ENCODE results near the gene BCKDHA.

The BCKDHA gene

DNA sequence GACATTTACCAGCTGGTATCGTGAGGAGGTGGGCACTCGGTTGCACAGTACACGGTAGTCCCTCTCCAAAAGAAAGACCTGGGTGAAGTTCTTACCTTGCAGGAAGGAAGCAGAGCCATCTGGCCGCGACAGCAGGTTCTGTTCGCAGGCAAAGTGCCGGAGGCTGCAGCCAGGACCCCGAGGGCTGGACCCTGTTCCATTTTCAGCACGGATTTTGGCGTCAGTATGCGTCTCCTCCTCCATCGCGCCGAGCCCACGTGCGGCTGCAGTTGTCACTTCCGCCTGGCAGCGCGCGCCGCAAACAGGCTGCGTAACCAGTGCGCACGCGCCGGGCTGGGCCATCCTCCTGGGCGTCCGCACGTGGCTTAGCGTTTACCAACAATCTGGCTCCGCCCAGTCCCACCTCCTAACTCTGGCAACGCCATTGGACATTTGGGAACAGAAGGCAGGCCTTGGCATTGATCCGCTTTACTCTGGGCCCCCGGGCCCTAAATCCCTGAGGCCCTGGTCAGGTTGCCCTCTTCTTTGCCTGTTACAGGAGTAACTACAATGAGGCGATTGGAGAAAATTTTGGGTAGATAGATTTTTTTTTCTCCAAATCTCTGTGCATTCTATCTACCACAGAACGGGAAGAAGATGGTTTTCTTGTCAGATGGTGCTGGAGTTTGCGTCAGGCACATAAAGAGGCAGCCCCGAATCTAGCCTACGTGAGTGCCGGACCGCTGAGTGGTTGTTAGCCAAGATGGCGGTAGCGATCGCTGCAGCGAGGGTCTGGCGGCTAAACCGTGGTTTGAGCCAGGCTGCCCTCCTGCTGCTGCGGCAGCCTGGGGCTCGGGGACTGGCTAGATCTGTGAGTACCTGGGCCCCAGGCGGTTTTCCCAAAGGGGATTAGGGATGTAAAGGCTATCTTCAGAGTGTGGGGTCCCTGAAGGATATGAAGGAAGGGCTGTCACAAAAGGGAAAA lies at the start of gene BCKDHA, which contains the start of gene EXOSC5:
TSS of gene BCKDHA (plus strand) at position 733 of the 964 bp plus-strand sequence. CDS start at position 743, 10 bp downstream.
TSS of gene EXOSC5 (minus strand) at position 274 of the 964 bp plus-strand sequence. CDS start at position 243, 31 bp downstream.
- peak; percentile 74 for FAIRE-seq

DNA sequence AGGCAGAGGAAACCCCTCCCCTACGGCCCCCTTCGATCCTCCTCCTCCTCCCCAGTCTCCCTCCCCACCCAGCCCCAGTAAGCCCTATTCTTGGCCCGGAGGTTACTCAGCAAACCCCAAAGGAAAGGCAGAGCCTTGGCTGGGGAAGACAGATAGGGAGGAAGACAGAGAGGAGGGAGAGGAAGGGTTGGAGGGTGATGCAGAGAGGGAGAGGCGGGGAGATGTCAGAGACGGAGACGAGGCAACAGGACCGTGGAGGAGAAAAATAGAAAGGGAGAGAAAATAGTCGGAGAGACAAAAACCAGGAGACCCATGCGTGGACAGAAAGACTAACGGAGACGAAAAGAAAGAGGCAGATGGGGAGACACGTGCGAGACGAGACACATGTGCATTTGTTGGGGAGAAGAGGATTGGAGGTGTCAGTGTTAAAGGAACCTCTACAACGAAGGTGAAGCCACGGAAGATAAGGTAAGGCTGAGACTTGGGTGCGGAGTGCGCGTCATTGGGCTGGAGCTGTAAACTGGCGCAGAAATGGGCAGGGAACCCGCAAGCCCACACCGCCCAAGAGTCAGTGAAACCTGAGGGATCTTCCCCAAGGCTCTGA lies 46.8 kb upstream of the BCKDHA start:
- no peak for FAIRE-seq

DNA sequence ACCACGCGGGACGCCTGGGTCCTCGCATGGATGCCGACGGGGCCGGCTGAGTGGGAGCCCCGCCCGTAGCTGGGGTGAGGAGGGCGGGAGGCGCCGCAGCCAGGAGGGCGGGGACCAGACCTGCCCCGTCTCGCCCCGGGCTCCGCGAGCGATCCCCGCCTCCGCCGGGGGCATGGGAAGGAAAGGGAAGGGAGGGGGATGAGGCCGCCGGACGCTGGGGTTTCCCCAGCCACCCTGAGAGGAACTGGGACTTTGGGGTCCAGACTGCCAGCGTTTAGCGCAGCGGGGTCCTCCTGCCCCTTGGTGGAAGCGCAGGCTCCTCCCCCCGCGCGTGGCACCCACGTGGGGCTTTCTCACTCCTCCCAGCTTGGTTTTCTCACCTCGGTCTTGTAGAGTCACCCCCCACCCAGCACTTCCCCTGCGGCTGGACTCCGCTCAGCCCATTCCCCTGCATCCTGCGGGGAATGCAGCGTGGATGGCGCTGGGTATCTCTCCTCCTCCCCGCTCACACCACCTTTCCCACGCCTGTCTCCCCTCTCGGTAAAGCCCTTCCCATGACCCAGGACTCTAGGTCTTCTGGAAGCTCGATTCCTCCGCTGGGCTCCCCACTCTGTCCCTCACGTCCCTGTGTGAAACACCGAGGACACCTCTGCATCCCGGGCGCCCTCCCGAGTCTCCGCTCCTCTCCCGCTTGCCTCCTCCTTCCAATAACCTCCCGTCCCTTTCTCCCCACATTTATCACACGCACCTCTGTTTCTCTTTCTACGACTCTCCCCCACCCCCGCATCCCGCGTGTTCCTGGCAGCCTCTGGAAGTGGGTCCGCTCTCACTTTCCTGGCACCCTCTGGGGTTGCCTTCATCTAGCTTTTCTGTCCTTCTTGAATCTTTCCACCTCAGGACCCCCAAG lies 46.0 kb upstream of the BCKDHA start:
- FAIRE-seq: no peak

DNA sequence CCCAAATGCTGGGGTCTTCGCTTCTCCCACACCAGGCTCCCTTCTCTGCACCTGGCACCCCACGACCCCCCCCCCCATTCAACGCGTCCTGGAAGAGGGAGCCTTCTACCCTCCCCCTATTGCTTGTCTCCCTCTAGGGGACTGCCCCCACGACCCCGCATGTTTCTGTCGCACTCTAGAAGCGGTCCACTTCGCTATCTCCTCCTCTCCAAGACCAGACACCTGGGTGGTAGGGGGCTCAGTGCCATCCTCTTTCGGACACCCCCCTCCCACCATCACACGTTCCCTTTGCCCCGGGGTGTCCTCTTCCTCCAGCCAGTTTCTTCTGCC lies 45.4 kb upstream of the BCKDHA start:
- FAIRE-seq: no peak

DNA sequence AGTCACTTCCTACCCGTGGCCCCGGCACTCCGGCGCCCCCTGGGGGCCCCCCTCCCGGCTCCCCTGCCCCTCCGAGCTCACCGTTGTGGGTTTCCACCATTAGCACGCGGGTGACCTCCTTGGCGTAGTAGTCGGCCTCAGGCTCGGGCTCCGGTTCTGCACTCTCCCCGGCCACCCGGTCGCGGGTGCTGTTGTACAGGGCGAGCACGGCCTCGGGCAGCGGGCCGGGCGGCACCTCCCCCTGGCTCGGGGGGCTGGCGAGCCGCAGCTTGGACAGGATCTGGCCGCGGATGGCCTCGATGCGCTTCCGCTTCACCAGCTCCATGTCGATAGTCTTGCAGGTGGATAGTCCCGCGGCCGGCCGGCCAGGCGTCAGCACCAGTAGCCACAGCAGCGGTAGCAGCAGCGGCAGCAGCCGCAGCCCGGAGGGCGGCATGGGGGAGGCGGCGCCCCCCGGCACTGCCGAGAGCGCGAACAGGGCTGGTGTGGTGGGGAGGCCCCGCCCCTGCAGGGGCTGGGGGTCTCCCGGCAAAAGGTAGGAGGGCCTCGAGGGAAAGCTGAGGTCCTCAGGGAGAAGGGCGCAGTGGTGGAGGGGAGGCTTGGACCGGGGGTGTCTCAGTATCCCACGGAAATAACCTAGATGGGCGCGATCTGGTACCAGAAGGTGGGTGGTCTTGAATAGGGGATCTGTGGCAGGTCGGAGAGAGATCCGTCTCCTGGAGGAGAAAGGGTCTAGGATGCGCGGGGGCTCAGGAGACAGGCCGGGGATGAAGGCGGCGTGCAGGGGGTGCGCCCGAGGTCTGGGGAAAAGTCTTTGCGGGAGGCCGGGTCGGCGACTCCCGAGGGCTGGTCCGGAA lies 44.8 kb upstream of the BCKDHA start:
- no peak for FAIRE-seq

DNA sequence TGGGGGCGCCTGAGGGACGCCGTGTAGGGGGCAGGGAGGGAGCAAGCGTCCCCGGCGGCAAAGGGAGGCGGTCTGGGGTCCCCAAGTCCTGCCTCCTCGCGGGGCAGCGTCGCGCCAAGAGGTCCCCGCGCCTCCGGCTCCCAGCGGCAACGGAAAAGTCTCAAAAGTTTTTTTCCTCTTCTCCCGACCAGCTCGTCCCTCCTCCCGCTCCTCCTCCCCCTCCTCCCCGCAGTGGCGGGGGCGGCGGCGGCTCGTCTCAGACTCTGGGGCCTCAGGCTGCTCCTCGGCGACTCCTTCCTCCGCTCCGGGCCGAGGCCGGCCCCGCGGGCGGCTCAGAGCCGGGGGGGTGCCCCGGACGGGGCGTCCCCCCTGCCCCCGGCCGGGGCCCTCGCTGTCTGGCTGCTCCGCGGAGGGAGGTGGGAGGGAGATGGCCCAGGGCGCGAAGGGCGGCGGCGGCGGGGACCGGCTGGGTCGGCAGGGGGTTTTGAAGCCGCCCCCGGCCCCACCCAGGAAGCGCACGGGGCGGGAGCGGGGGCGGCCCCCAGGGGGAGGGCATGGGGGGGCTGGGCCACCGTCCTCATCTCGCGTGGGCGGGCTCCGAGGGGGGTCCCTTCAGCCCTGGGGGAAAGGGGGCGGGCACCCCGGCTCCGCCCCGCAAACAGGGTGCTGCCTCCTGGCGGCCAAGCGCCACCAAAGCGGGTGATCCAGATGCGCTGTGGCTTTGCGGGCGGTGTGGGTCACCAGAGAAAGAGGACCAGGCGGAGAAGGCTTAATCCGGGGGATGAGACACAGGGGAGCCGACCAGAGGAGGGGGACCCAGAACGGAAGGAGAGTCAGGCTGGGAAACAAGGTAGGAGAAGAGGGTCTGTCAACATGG lies 43.9 kb upstream of the BCKDHA start, which contains the start of gene TGFB1:
TSS of gene TGFB1 (minus strand) at position 457 of the 877 bp plus-strand sequence. CDS start 878 bp downstream, outside the sequence.
- no peak for FAIRE-seq

DNA sequence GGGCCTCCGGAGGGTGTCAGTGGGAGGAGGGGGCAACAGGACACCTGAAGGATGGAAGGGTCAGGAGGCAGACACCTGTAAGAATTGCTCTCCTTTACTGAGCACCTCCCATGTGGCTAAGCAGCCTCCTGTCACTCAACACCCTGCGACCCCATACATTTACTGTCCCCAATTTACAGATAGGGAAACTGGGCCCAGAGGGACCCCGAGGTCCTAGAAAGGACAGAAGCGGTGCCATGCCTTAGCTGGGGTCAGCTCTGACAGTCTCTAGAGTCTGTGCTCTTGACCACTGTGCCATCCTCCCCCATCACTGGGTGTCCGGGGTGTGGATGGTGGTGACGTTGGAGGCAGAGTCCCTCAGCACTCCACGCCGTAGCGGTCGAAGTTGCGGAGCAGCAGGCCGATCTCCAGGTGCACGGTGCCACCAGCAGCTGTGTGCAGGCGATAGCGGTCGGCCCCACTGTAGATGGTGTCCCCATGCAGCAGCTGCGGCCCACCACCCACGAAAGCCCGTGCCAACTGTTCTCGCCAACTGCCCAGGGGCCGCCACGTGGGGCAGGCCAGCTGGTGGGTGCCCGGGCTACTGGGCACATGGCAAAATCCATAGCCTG lies 43.2 kb upstream of the BCKDHA start:
- no peak for FAIRE-seq

DNA sequence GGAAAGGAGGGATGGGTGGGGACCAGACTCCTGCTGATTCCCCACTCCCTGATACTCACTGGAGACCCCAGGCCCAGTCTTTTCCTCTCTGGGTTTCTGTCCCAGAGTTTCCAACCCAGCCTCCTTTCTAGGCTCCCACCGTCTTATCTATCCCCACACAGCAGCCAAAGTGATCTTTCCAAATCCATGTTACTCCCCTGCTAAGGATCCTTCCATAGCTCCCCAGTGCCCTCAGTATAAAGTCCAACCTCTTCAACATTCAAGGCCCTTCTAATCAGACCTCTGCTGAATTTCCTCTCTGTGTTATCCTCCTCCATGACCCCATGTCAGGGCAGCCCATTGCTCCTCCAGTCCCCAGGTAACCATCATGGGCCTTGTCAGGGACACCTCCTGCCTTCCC lies 42.6 kb upstream of the BCKDHA start:
- no peak for FAIRE-seq

- no peak for FAIRE-seq
Measured at GRCh38 chr19:41355802-41356201, 41.8 kb upstream of the BCKDHA start.

GRCh38 chr19:41356984-41357739 lies 40.5 kb upstream of the BCKDHA start:
- no peak for FAIRE-seq

DNA sequence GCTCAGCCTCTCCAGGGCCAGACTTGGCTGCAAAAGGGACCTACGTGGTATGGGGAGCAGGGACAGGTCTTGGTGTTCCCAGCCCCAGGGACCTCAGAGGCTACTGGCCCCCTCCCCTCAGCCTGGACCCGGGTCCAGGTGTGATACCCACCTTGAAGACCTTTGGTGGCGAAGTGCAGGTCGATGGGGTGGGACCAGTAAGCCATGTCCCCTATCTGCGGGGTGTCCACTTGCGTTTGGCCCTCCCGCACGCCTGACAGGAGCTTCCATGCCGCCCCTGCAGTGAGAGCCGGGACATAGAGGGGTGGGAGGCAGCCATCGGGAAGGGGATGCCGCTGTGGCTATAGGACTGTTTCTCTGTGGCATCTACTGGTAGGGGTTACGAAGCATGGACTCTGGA lies 39.9 kb upstream of the BCKDHA start:
- FAIRE-seq: no peak

DNA sequence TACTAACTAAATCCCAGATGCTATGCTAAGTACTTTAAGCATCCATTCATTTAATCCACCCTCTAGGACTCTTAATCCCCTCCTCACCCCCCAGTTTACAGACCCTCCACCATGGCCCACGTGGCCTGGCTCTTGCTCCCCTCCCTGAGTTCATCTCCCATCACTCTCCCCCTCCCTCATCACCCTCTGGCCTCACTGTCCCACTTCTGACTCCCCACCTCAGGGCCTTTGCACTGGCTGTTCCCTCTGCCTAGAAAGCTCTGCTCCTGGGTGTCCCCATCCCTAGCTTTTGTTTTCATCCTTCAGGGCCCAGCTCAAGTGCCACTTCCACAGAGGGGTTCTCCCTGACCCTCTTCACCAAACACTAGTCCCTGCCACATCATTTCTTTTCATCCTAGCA lies 37.9 kb upstream of the BCKDHA start:
- no peak for FAIRE-seq

- FAIRE-seq: no peak
Measured at GRCh38 chr19:41362143-41362847, 35.3 kb upstream of the BCKDHA start.

DNA sequence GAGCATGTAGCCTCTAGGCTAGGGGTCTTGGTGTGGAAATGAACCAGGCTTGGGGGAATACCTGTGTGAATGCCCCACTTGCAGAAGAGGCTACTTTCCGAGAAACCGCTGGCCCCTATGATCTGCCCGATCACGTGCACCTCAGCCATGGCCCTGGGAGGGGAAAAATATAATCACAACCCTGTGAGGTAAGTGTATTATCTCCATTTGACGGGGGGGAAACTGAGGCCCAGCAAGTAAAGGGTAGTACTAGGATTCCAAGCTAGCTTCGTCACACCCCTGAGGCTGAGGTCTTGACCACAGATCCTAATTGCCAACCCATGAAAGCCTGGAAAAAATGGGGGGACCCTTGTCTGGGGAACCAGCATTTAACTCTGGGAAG lies 34.3 kb upstream of the BCKDHA start:
- no peak for FAIRE-seq

DNA sequence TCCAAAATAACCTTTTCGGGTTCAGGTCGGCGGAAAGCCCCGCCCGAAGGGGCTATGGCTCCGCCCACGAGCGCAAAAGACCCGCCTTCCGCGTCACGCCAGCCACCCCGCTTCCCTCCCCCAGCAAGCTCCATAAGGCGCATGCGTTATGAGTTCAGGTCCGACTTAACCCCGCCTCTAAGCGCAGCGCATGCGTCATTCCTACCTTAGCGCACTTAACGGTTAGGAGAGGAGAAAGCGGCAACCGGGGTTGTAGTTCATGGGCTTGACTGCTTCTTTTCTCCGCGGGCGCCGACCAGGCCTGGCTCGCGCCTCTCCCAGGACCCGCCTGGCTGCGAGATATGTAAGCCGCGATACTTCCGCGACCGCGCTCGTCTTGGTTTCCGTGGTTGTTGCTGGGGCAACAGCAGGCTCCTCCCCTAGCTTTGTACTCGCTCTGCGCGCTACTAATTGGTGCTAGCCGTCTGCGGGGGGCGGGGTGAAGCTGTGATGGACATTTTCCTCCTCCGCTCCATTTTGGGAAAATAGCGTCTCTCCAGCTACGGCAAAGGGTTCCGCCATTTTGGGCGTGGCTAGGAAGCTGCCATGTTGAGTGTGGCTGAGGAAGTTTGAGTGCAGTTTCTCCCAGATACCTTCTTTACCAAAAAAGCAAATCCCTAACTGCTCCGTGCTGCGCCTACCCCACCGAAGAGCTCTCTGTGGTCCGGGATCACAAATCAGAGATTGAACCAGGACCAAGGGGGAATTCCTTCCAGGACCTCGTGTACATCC lies 33.7 kb upstream of the BCKDHA start, which contains the start of gene B9D2:
TSS of gene B9D2 (minus strand) at position 397 of the 771 bp plus-strand sequence. CDS start 630 bp downstream, outside the sequence.
- FAIRE-seq: no peak

GRCh38 chr19:41364524-41365391 lies 32.9 kb upstream of the BCKDHA start:
- FAIRE-seq: no peak

DNA sequence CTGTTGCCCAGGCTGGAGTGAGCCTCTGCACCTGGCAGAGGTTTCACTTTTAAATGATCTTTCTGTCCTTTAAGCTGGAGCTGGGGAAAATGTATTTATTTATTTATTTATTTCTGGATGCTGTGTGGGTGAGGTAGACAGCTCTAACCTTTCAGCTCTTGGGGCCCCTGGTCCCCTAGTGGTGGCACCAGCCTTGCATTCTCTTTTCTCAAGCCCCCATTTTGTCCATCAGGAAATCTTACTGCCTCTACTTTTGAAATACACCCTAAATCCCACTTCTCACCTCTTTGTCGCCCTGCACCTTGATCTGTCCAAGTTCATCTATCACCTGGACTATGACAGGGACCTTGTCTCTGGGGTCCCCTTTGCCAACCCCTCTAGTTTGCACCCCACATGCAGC lies 31.5 kb upstream of the BCKDHA start:
- FAIRE-seq: no peak
